Stimulated activated CD8-positive, alpha-beta memory T cell treated with anti-CD3 and anti-CD28 coated beads, Interleukin-15, amount 100 ng/mL, for 1 hour (primary cell): ENCODE results near the gene PARD3.

Source experiments
- DNase-seq: peaks from one replicate; pipeline ENCODE4 v3.0.0-alpha.2; 2020; ENCODE audit warnings: low read depth

PARD3 gene

DNA sequence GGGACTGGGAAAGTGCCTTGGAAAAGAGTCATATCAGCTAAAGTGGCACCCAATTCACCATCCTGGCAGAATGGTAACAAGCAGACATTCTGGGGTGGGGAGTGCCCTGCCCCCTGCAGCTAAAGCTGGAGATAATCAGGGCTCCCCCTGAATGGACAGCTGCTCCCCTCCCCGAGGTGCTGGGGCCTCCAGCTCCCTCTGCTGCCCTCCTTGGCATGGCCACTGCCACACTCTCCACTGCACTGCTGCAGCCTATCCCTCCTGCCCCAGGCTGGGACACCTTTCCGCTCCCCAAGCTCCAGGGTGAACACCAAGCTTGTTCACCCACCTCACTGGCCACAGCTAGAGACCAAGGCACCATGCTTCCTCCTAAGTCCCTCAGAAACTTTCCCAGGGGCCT lies 9.8 kb upstream of the PARD3 start:
- no peak for DNase-seq

DNA sequence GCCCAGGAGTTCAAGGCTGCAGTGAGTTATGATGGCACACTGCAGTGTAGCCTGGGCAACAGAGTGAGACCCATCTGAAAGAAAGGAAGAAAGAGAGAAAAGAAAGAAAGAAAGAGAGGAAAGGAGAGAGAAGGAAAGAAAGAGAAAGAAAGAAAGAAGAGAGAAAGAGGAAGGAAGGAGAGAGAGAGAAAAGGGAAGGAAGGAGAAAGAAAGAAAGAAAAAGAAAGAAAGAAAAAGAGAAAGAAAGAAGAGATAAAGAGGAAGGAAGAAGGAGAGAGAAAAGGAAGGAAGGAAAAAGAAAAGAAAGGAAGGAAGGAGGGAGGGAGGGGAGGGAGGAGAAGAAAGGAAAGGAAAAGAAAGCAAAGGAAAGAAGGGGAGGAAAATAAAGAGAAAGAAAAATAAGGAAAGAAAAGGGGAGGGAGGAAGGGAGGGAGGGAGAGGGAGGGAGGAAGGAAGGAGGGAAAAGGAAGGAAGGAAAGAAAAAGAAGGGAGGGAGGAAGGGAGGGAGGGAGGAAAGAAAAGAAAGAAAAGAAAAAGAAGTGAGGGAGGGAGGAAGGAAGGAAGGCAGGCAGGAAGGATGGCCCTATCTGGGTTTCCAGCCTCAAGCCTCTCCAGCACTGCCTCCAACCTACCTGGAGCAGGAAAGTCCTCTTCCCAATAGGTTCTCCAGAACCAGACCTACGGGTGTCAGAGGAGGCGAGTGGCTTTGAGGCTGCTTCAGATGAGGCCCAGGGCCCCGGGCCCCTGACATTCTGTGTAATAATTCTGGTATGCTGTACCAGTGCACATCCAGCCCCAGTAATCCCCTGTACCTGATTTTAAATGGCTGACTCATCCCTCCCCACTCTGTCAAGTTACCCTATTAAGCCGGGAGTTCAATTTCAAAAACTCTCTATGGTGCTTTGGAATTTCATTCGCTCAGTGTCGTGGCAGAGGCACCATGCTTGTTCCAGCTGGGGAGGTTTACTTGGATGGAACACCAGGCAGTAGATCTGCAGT lies 6.8 kb upstream of the PARD3 start:
- DNase-seq = no peak

DNA sequence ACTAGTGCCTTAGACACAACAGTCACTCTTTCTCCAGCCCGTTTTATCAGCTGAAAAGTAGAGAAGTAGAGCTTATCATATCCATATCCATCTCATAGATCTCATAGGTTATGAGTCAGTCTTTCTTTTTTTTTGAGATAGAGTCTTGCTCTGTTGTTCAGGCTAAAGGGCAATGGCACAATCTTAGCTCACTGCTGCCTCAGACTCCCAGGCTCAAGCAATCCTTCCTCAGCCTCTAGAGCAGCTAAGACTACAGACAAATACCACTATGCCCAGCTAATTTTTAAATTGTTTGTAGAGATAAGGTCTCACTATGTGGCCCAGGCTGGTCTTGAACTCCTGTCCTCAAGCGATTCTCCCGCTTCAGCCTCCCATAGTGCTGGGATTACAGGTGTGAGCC lies 2.5 kb upstream of the PARD3 start:
- DNase-seq = no peak

DNA sequence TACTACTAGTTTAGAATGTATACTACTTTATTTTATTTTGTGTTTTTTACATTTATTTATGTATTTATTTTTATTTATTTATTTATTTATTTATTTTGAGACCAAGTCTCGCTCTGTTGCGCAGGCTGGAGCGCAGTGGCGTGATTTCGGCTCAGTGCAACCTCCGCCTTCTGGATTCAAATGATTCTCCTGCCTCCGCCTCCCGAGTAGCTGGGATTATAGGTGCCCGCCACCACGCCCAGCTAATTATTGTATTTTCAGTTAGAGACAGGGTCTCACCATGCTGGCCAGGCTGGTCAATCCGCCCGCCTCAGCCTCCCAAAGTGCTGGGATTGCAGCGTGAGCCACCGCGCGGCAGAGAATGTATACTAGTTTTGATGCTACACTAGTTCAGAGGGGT lies 2.0 kb upstream of the PARD3 start:
- no peak for DNase-seq

DNA sequence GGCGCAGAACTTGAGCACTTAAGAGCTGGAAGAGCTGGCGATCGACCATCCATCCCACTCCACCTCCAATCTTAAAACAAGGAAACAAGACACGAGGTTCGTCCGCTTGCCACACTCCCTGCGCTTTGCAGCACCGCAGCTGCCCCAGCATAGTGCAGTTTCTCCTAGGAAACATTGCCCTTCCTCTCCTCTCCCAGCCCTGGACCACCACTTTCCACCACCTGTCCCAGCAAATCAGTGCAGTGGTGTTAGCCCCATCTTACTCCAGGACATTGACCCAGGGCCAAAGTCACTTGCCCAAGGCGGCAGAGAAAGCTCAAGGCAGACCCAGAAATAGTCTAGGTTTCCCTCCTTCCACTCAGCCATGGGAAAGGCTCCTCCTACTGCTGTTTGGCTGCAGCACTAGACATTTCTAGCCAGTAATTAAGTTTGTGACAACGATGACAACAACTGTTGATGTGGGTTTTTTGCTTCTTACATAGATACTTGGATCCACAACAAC lies 1.5 kb upstream of the PARD3 start:
- no peak for DNase-seq

DNA sequence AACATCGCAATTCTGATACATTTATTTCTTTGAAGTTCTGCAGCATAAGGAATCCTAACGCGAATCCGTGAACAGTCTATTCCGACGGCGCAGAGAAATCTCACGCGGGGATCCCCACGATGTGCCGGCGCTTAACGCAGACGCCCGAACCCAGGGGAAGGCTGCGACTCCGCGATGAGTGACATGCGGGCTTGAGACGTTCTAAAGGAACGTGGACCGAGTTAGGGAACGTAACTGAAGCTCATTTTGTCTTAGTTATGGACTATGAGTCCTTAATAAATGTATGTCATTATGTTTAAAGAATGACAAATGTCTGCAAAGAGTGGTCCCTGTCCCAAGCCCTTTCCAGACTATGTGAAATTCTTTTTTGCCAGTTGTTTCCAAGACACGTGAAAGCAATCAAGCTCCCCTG lies 995 bp upstream of the PARD3 start:
- DNase-seq = no peak

DNA sequence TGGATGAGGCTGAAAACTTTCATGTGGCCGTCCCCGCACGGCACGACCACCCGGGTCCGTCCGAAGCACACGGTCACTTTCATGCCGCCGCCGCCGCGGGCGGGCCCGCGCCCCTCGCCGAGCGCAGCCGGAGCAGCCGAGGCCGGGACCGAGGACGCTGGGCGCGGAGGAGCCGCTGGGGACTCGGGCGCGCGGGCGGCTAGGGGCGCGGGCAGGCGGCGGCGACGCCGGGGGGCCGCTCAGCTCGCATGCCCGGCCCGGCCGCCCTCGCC lies 247 bp downstream of the PARD3 start:
- no peak for DNase-seq

DNA sequence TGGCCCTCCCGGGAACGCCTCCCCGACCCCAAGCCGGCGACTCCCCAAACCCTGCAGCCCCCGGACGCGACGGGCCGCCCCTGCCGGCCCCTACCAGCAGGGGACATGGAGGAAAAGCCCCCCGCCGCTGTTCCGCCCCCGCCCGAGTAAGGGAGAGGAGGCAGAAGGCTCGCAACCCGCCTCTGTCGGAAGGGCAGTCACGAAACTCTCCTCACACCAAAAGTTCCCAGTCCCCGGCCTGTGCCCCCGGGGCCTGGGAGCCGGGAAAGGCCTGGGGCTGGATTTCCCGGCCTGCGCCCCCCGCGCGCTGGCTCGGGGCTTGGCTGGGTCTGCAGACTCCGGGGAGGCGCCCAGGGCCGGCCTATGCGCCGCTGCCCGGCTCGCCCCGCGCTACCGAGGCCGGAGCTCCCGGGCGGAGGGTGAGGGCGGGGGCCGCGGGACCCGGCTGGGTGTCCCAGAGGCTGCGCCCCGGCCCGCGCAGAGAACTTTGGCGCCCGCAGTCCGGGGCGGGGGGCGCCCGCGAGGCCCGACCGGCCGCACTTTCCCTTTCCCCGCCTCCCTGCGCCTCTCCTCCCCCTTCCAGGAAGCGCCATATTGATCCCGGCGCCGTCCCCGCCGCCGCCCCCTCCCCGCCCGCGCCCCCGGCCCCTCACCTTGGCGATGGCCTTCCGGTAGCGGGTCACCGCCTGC lies 728 bp downstream of the PARD3 start:
- DNase-seq = no peak

DNA sequence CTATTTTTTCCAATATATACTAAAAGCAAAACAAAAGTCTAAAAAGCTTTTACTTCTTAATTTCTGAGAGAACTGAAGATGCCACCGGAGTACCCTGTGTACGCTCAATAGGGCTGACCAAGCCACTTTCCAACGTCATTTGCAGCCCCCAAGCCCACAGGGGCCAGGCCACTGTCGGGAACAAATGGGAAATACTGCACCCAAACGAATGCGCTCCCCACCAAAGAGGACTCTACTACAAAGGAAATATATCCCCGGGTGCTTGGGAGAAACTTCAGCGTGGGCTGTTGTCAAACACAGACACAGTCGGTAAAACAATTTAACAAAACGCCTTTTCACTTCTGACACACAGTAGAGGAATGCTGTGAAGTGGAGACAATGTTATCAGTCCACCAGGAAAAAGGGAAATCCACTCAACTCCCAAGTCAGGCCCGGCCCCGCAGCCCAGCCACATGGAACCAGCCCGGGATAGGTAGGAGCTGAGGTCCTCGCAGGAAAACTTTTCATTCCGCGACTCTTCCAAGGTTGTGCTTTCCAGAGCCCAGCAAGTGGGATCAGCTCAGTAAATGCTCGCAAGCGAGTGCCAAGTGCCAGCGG lies 1.4 kb downstream of the PARD3 start:
- DNase-seq = no peak

DNA sequence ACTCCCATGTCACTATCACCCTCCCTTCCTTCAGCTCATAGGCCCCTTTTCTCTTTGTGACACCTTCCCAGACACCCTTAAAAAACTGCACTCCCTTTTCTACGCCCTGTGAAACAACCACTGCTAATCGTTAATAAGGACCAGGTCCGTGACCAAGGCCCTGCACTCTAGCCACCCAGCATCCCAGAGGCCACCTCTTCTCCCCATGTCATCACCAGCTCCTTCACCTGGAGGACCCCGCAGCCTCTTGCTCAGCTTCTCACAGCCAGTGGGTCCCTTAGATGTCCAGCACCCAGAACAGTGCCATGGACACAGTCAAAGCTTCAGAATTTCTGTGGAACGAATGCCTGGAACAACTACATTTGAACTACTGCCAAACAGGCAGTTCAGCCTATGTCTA lies 2.3 kb downstream of the PARD3 start:
- no peak for DNase-seq

DNA sequence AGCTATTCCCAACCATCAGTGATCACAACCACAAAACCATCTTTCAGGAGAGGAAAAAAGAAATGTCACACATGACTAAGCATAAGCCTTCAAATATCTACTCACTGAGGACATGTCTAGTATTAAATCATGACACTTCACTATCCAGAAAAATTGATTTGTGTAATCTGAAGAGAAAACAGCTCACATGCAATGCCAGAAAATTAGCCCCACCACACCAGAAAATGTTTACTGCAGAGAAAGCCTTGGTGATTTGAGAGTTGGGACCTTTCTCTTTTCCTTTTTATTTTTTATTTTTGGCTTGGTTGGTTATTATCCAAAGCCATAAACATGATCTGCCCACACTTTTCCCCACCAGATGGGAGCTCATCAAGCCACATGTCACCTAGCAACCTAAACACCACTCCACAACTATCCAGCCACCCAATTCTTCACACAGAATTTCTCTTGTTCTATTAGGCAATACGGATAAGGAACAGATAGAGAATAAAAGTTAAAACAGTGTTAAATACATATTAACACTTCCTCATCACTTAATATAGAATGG lies 3.1 kb downstream of the PARD3 start:
- DNase-seq = no peak

DNA sequence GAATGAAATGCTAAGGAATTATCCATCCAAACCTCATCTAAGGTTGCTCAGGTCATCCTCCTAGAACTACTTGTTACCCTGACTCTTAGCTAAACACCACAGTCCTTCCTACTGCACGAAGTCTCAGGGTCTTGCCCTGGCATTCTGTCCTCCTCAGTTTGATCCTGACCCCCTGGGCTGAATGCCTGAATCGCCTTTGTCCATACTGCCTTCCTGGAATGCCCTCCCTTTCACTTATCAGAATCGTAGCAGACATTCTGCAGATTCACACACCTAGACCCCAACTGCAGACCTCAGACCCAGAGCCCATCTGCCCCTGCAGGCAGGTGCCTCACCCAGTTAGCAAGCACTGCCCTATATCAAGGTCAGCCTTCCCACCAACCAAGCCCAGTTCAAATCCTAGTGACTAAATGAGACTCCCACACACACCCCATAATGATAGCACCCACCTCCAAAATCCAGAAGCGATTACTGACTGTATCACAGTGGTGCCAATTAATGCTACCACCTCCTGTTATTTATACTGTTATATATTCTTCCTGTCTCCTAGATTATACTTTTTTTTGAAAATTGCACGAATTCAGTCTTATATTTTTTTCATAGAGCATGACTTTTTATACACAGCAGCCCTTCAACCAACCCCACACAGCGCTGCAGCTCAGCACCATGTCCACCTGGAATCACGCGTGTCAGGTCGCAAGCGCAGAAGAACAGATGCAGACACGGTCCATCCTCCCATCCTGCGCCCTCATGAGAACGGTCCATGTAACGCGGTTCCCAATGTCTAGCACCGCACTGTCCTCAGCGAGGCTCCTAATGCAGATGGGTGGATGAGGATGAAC lies 3.7 kb downstream of the PARD3 start:
- no peak for DNase-seq

DNA sequence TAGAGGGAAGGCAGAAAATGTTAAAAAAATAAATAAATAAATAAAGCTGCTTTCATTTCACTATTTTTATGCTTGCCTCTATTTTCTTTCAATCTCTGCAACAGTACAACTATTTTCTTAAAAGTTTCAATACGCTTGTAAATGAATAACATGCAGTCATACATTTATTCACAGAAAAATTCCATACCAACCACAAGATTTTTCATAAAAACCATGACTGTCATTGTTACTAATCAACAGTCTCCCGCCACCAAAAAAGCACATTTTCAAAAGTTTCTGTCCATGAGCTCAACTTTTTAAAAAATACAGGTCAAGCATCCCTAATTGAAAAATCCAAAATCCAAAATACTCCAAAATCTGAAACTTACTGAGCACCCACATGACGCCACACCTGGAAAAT lies 5.3 kb downstream of the PARD3 start:
- DNase-seq = no peak

DNA sequence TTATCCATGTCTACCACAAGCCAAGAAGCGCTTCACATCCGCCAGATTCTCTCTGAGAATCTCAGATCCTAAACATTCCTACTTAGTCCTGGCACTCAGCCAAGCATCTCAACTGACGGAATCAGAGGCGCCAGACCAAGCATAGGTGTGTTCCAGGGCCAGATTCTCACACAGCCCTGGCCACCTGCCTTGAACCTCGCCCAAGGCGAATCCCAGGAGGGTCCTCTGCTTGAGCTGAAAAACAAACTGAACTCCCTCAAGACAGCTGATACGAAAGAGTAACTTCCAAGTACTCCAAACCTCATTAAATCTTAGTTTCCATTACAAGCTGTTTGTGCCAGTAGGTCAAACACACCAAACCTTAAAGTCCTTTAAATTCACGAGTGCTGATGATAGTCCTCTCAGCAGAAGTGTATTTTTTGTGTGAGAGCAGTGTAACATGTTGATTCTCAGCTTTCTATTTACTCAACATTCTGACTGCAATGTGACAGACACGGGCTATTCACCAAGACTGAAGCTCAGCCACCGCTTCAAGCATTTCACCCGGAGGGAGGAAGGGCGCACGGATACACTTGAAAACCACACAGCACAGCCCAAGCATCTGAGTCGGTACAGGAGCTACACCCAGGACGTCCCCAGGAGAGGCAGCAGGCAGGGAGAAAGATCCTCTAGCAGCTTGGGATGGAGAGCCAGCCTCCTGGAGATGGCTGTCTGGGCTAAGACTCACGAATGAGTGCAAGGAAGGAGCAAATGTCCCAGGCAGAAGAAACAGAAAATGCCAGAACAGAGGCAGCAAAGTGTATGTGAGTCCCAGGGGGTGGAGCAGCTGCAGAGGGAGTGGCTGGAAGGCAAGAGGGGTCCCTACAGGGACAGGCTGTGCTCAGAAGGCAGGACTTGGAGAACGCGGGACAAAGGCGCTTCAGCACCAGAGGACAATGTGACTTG lies 6.0 kb downstream of the PARD3 start:
- no peak for DNase-seq

DNA sequence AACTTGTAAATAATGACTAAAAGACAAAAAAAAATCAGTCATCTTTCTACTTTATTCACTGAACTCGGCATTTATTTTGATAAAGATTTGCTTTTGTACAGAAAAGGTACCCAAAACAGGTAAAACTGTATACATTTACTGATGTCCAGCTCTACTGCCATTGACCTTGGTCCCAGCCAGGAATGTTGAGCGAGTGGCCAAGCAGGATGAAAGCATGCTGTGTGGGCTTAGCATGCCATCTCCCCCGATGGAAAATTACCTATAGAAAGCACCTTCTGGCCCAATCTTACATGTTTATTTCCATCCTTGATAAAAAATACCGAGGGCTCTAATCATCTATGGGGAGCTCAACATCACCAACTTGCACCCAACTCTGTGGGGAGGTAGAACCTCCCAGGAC lies 6.8 kb downstream of the PARD3 start:
- no peak for DNase-seq

DNA sequence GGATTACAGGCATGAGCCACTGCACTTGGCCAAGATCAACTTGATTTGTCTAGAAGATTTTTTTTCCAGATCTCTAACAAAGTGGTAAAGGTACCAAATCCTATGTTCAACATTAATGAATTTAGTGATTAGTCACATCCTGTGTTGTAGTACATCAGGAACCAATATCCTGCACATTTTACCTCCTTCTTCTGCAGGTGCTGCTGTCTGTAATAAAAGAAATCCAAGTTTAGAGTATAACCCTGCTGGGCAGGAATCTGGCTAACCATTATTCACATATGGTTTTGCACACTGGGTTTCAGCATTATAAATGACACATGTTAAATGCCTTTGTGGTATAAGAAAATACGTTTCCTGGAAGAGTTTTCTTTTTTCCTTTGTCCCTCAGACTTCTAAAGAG lies 10.8 kb downstream of the PARD3 start:
- DNase-seq = no peak

DNA sequence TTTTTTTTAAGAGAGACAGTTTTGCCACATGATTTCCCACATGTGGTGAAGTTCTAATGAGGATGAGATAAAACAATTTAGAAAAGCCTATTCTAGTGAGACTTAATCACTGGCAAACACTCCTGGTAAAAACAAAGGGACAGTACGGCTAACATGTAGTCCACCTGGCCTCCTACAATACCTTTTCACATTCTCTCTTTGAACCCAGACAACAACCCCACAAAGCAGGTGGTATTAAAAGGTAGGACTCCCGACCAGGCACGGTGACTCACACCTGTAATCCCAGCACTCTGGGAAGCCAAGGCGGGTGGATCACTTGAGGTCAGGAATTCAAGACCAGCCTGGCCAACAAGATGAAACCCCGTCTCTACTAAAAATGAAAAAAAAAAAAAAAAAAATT lies 12.4 kb downstream of the PARD3 start:
- DNase-seq = no peak

DNA sequence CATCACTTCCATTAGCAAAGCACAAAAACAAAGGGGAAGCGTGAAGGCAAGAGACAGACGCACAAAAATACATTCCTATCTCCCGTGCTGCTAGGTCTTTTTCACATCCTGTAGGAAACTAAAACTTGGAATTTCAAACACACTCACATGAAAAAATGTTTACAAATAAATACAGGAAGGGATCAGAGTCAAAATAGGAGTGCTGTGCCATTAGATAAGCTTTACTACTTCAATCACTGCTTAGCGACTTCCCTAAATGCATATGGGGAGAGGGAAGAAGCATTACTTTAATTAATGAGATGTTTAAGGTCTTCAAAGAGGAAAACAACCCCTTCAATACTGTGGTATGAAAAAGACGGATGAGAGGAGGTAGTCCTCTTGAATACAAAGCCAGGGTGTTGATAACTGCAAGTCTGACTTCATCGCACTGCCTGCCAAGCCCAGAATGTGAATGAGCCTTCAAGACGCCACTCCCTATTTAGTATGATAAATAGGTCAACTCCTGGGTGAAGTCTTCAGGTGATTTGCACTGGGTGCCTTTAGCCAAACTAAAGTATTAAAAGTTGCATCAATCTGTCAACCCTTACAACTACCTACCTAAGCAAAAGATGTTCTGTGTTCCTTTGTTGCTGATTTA lies 13.9 kb downstream of the PARD3 start:
- no peak for DNase-seq

DNA sequence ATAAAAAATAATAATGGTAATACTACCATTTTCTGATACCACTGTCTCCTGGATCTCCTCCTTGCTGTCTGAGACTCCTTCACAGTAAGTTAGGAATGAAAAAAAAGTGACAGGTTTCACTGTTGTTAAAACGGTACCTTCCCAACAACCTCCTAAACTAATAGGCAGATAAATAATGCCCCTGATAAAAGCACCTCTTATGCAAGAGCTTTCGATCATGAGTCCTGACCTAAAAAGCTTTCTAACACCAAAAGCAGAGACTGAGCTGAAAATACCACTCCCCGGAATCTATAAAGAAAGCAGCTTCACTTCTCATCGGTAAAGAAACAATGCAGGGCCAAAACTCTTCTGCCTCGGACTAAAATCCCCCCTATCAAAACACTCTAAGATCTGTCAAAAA lies 14.5 kb downstream of the PARD3 start:
- no peak for DNase-seq

DNA sequence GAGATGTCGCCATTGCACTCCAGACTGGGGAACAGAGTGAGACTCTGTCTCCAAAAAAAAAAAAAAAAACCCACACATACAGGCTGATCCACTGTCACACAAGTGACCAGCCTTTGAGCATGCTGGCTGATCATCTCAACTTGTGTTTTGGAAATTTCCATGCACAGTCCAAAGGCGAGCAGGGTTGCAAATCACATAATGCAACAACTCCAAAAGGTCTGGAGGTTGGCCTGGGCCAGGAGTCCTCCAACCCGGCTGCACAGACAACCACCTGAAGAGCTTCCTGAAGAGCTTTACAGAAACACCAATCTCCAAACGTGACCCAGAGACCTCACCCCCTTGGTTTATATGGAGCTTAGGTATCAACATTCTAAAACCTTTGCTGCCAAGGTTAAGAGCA lies 16.4 kb downstream of the PARD3 start:
- no peak for DNase-seq
